HEK293T (cell line): ENCODE measurements around the gene HK1.

Source experiments
- CTCF ChIA-PET: fragments of 350-600 bp; formaldehyde crosslinking; extraction: SDS; loops from one replicate; lab custom pipeline; 2021; ENCODE audit warnings: antibody characterized with exemption, inconsistent platforms; lab: Yijun Ruan, JAX
- POLR2A ChIA-PET: fragments of 350-600 bp; formaldehyde crosslinking; extraction: SDS; loops from one replicate; lab custom pipeline; 2020; ENCODE audit warnings: antibody characterized with exemption, inconsistent platforms; lab: Yijun Ruan, JAX
- DNase-seq: peaks from one replicate; pipeline ENCODE4 v3.0.0; 2012; ENCODE audit warnings: mixed read lengths; ENCODE audit errors: extremely low spot score
- ARNT ChIP-seq: fragments of 450-650 bp; IDR thresholded peaks from 2 replicates; pipeline ENCODE4 v1.6.1; 2017; ENCODE audit warnings: mild to moderate bottlenecking
- BHLHE40 ChIP-seq: fragments of 450-650 bp; IDR thresholded peaks from 2 replicates; pipeline ENCODE4 v1.6.1; 2016; ENCODE audit warnings: mild to moderate bottlenecking, moderate library complexity, borderline replicate concordance
- CTBP1 ChIP-seq: fragments of 450-650 bp; IDR thresholded peaks from 2 replicates; pipeline ENCODE4 v1.6.1; 2016; ENCODE audit warnings: borderline replicate concordance
- ELF4 ChIP-seq: fragments of 450-650 bp; IDR thresholded peaks from 2 replicates; pipeline ENCODE4 v1.6.1; 2017; ENCODE audit warnings: antibody characterized with exemption
- FOXA1 ChIP-seq: fragments of 450-650 bp; IDR thresholded peaks from 2 replicates; pipeline ENCODE4 v1.6.1; 2016; ENCODE audit warnings: mild to moderate bottlenecking
- FOXK2 ChIP-seq: fragments of 450-650 bp; IDR thresholded peaks from 2 replicates; pipeline ENCODE4 v1.6.1; 2016; ENCODE audit warnings: mild to moderate bottlenecking
- FOXM1 ChIP-seq: fragments of 450-650 bp; IDR thresholded peaks from 2 replicates; pipeline ENCODE4 v1.6.1; 2017; ENCODE audit warnings: mild to moderate bottlenecking, borderline replicate concordance
- HDGF ChIP-seq: fragments of 450-650 bp; IDR thresholded peaks from 2 replicates; pipeline ENCODE4 v1.6.1; 2017; ENCODE audit warnings: antibody characterized with exemption, borderline replicate concordance
- L3MBTL2 ChIP-seq: fragments of 450-650 bp; conservative IDR thresholded peaks from 2 replicates; pipeline ENCODE4 v1.6.1; 2016; ENCODE audit warnings: mild to moderate bottlenecking
- LEF1 ChIP-seq: fragments of 450-650 bp; IDR thresholded peaks from 2 replicates; pipeline ENCODE4 v1.6.1; 2017; ENCODE audit warnings: mild to moderate bottlenecking, borderline replicate concordance
- NFRKB ChIP-seq: fragments of 450-650 bp; IDR thresholded peaks from 2 replicates; pipeline ENCODE4 v1.6.1; 2016; ENCODE audit warnings: mild to moderate bottlenecking, moderate library complexity
- PKNOX1 ChIP-seq: fragments of 450-650 bp; IDR thresholded peaks from 2 replicates; pipeline ENCODE4 v1.6.1; 2016
- SP1 ChIP-seq: fragments of 450-650 bp; IDR thresholded peaks from 2 replicates; pipeline ENCODE4 v1.6.1; 2017
- SUZ12 ChIP-seq: fragments of 450-650 bp; IDR thresholded peaks from 2 replicates; pipeline ENCODE4 v1.6.1; 2016; ENCODE audit warnings: mild to moderate bottlenecking
- TARDBP ChIP-seq: fragments of 450-650 bp; IDR thresholded peaks from 2 replicates; pipeline ENCODE4 v1.6.1; 2016
- ZNF384 ChIP-seq: fragments of 450-650 bp; IDR thresholded peaks from 2 replicates; pipeline ENCODE4 v1.6.1; 2016

HK1 gene

GRCh38 chr10:69359594-69359993 lies 81.3 kb downstream of the HK1 start:
- TF ChIP-seq HDGF = no peak
- no peak for TF ChIP-seq FOXK2
- CTCF ChIA-PET = no interaction called here
- POLR2A ChIA-PET = no interaction called here
- no peak for DNase-seq

- ChIA-PET POLR2A (no interaction called here), CTCF (no interaction called here)
- DNase-seq = no peak
- TF ChIP-seq SP1 = no peak
- no peak for TF ChIP-seq ARNT
- no peak for TF ChIP-seq HDGF
- TF ChIP-seq CTBP1 = no peak
- TF ChIP-seq TARDBP = no peak
- no peak for TF ChIP-seq SUZ12
- TF ChIP-seq L3MBTL2 = no peak
Observed at GRCh38 chr10:69360485-69361302, 82.4 kb downstream of the HK1 start.

GRCh38 chr10:69361303-69361614 lies 83.0 kb downstream of the HK1 start:
- POLR2A ChIA-PET = no interaction called here
- CTCF ChIA-PET = no interaction called here
- no peak for TF ChIP-seq FOXK2
- TF ChIP-seq SUZ12 = no peak
- TF ChIP-seq ELF4 = no peak
- TF ChIP-seq FOXA1 = no peak
- no peak for DNase-seq

GRCh38 chr10:69362471-69362954 lies 84.2 kb downstream of the HK1 start:
- DNase-seq = no peak
- CTCF ChIA-PET = no interaction called here
- POLR2A ChIA-PET = no interaction called here

GRCh38 chr10:69363666-69364065 lies 85.4 kb downstream of the HK1 start:
- no peak for DNase-seq
- CTCF ChIA-PET = no interaction called here
- no peak for TF ChIP-seq SUZ12
- no peak for TF ChIP-seq CTBP1
- TF ChIP-seq LEF1 = no peak
- TF ChIP-seq ZNF384 = no peak
- no peak for TF ChIP-seq TARDBP
- no peak for TF ChIP-seq HDGF
- no peak for TF ChIP-seq ELF4
- TF ChIP-seq FOXM1 = no peak
- no peak for TF ChIP-seq FOXA1
- TF ChIP-seq FOXK2 = no peak
- no peak for TF ChIP-seq L3MBTL2
- no peak for TF ChIP-seq BHLHE40
- no peak for TF ChIP-seq PKNOX1
- TF ChIP-seq ARNT = no peak
- no peak for TF ChIP-seq NFRKB
- TF ChIP-seq SP1 = no peak
- POLR2A ChIA-PET = no interaction called here

More at GRCh38 chr10:69362471-69362954, 84.2 kb downstream of the HK1 start:
- TF ChIP-seq LEF1 (no peak), BHLHE40 (no peak), TARDBP (no peak), FOXK2 (no peak), HDGF (no peak), SUZ12 (no peak), ARNT (no peak), L3MBTL2 (no peak)

GRCh38 chr10:69364232-69364940 lies 86.1 kb downstream of the HK1 start:
- CTCF ChIA-PET = interaction anchor here (0.9 kb wide), 1 partner anchor 111 kb away, joined by 3 read pairs; no protein-coding TSS in a partner anchor
- TF ChIP-seq ELF4 (no peak), L3MBTL2 (no peak), CTBP1 (no peak)
- DNase-seq = no peak
- POLR2A ChIA-PET = no interaction called here

- ChIA-PET POLR2A (no interaction called here), CTCF (no interaction called here)
- DNase-seq = no peak
- no peak for TF ChIP-seq LEF1
Observed at GRCh38 chr10:69366738-69367137, 88.4 kb downstream of the HK1 start.

- TF ChIP-seq FOXA1 = no peak
- TF ChIP-seq LEF1 = no peak
- no peak for TF ChIP-seq ZNF384
- TF ChIP-seq HDGF = no peak
- TF ChIP-seq ARNT = no peak
- no peak for TF ChIP-seq PKNOX1
- TF ChIP-seq SUZ12 = no peak
- TF ChIP-seq SP1 = no peak
- no peak for TF ChIP-seq TARDBP
- TF ChIP-seq BHLHE40 = no peak
- TF ChIP-seq L3MBTL2 = no peak
- TF ChIP-seq NFRKB = no peak
- no peak for TF ChIP-seq FOXM1
- no peak for TF ChIP-seq ELF4
- TF ChIP-seq CTBP1 = no peak
- no peak for TF ChIP-seq FOXK2
- ChIA-PET POLR2A (no interaction called here), CTCF (no interaction called here)
- no peak for DNase-seq
Observed at GRCh38 chr10:69367469-69367868, 89.2 kb downstream of the HK1 start.
